K562 (cell line): ENCODE data around the gene CCDC85C. TPM values are rescaled to one million over a fixed set of nuclear protein-coding genes. Genes with fewer than 3 reads are reported as not detected.

Experiments
- ATAC-seq: fragments of 200-7000 bp; cut with Tn5 transposase; 3 replicates; pipeline ENCODE4 v1.9.1; 2020; ENCODE audit warnings: moderate library complexity
- BruUV-seq: library from RNA; stranded (reverse); fragments of 400-500 nt; replicated peaks from 2 replicates; lab custom pipeline; 2021; lab: Mats Ljungman, UMichigan
- CTCF ChIA-PET: fragments of 300-600 bp; formaldehyde crosslinking; extraction: SDS; loops from one replicate; lab custom pipeline; 2021; ENCODE audit warnings: low intra/inter-chr PET ratio; lab: Yijun Ruan, JAX
- POLR2A ChIA-PET: fragments of 300-600, 350-650 bp; sonication (Branson Sonifier 250); formaldehyde crosslinking; extraction: SDS; loops from one replicate; lab custom pipeline; 2021; ENCODE audit warnings: antibody characterized with exemption, inconsistent platforms; lab: Yijun Ruan, JAX
- DNase-seq, 4 experiments: peaks; one replicate each; pipeline versions ENCODE4 v3.0.0 to v3.0.0-alpha.2; 2011 to 2018; ENCODE audit warnings: low spot score in 3 of 4, mixed read lengths in 3 of 4; ENCODE audit errors: extremely low read depth in 1 of 4
- FAIRE-seq: peaks from 2 replicates; lab custom pipeline; 2011; peaks lifted over from hg19 to GRCh38; lab: Jason Lieb, UNC
- H2AFZ ChIP-seq: 2 replicates; pipeline ENCODE4 v1.6.0; 2011; ENCODE audit warnings: low read depth, low read length, control low read depth, inconsistent platforms
- H3K27ac ChIP-seq: fragments of 200-600 bp; 3 replicates; pipeline ENCODE4 v1.8.0; 2011; ENCODE audit warnings: low read depth, mild to moderate bottlenecking, control low read depth, inconsistent platforms, low read length, moderate library complexity, mixed read lengths; ENCODE audit errors: extremely low read depth
- H3K27me3 ChIP-seq, 2 experiments: fragments of 300-600 bp in 1 of 2; 2 replicates in 1 of 2; 3 replicates in 1 of 2; pipeline versions ENCODE4 v1.6.0 to v1.8.0; 2011; ENCODE audit warnings: inconsistent platforms in 2 of 2, low read length in 2 of 2, mild to moderate bottlenecking in 1 of 2, mixed read lengths in 1 of 2, moderate library complexity in 1 of 2; ENCODE audit not compliant: control insufficient read depth in 2 of 2, insufficient read depth in 2 of 2
- H3K36me3 ChIP-seq: fragments of 300-600 bp; 3 replicates; pipeline ENCODE4 v1.8.0; 2011; ENCODE audit warnings: mild to moderate bottlenecking, low read length, inconsistent platforms; ENCODE audit not compliant: control insufficient read depth, insufficient read depth
- H3K4me1 ChIP-seq, 2 experiments: fragments of 200-600 bp in 1 of 2; replicated peaks in 1 of 2; 2 replicates in 1 of 2; 3 replicates in 1 of 2; pipeline versions ENCODE4 v1.5.1 to v1.8.0; 2011; ENCODE audit warnings: inconsistent platforms in 2 of 2, low read length in 2 of 2, mild to moderate bottlenecking in 1 of 2, mixed read lengths in 1 of 2, moderate library complexity in 1 of 2; ENCODE audit not compliant: control insufficient read depth in 2 of 2, insufficient read depth in 2 of 2
- H3K4me2 ChIP-seq: 2 replicates; pipeline ENCODE4 v1.6.1; 2011; ENCODE audit warnings: low read length, control low read depth, inconsistent platforms, mixed read lengths; ENCODE audit not compliant: insufficient read depth
- H3K4me3 ChIP-seq: fragments of 200-600 bp; sonication (generic), shearing (Covaris generic); 2 replicates; pipeline ENCODE4 v1.5.1; 2016; ENCODE audit warnings: control low read depth, inconsistent platforms
- H3K79me2 ChIP-seq: fragments of 200-600 bp; 3 replicates; pipeline ENCODE4 v1.8.0; 2011; ENCODE audit warnings: low read length, inconsistent platforms; ENCODE audit not compliant: control insufficient read depth, insufficient read depth
- H3K9ac ChIP-seq, 2 experiments: 2 replicates each; pipeline versions ENCODE4 v1.6.0 to v1.6.1; 2011; ENCODE audit warnings: low read depth in 2 of 2, low read length in 2 of 2, control low read depth in 1 of 2, inconsistent platforms in 1 of 2, mild to moderate bottlenecking in 1 of 2, mixed read lengths in 1 of 2; ENCODE audit not compliant: insufficient read depth in 1 of 2
- H3K9me1 ChIP-seq: one replicate; pipeline ENCODE4 v1.6.0; 2011; ENCODE audit warnings: inconsistent platforms, mild to moderate bottlenecking, low read length, moderate library complexity; ENCODE audit not compliant: control insufficient read depth, insufficient read depth
- H3K9me3 ChIP-seq: replicated peaks from 2 replicates; pipeline ENCODE4 v1.5.1; 2011; ENCODE audit warnings: low read depth, low read length, inconsistent platforms; ENCODE audit not compliant: control insufficient read depth, insufficient read depth
- H4K20me1 ChIP-seq: replicated peaks from 2 replicates; pipeline ENCODE4 v1.6.1; 2011; ENCODE audit warnings: low read length, inconsistent platforms, mixed read lengths; ENCODE audit not compliant: control insufficient read depth, insufficient read depth
- CHD2 ChIP-seq: IDR thresholded peaks from 2 replicates; pipeline ENCODE4 v1.6.1; 2011; ENCODE audit warnings: low read depth, low read length
- CREBBP ChIP-seq: IDR thresholded peaks from one replicate; pipeline ENCODE4 v1.6.1; 2012; ENCODE audit warnings: low read depth, mild to moderate bottlenecking, control low read depth, inconsistent platforms, low read length
- FOXA3 ChIP-seq, 2 experiments: fragments of 450-650 bp in 1 of 2; sonication (generic) in 1 of 2; formaldehyde crosslinking; IDR thresholded peaks in 1 of 2; conservative IDR thresholded peaks in 1 of 2; 2 replicates each; pipeline versions ENCODE4 v1.4.0 to v1.8.0; 2020 to 2022; ENCODE audit warnings: mild to moderate bottlenecking in 2 of 2, missing genetic modification reagents in 1 of 2
- FOXP1 ChIP-seq: sonication (generic); formaldehyde crosslinking; IDR thresholded peaks from 2 replicates; pipeline ENCODE4 v1.8.0; 2022; ENCODE audit warnings: mild to moderate bottlenecking, missing genetic modification reagents
- GABPA ChIP-seq: fragments of 200-800 bp; sonication (Bioruptor generic); conservative IDR thresholded peaks from 2 replicates; pipeline ENCODE4 v1.6.1; 2016; ENCODE audit warnings: low read depth, missing genetic modification characterization, missing compliant biosample characterization
- GATA2 ChIP-seq: sonication (generic); formaldehyde crosslinking; IDR thresholded peaks from 2 replicates; pipeline ENCODE4 v1.4.0; 2020; ENCODE audit warnings: mild to moderate bottlenecking, missing genetic modification reagents
- HNRNPL ChIP-seq: fragments of 200-400 bp; formaldehyde crosslinking; IDR thresholded peaks from 2 replicates; pipeline ENCODE4 v1.6.1; 2017; ENCODE audit warnings: low read depth, mild to moderate bottlenecking, low read length
- PCBP2 ChIP-seq: fragments of 200-400 bp; formaldehyde crosslinking; IDR thresholded peaks from 2 replicates; pipeline ENCODE4 v1.6.1; 2018; ENCODE audit warnings: low read length, low read depth, mild to moderate bottlenecking, moderate library complexity; ENCODE audit not compliant: poor library complexity, severe bottlenecking
- PHF21A ChIP-seq: fragments of 450-650 bp; IDR thresholded peaks from 2 replicates; pipeline ENCODE4 v1.6.1; 2017; ENCODE audit warnings: low read depth, borderline replicate concordance
- SMAD3 ChIP-seq: fragments of 450-650 bp; formaldehyde crosslinking; conservative IDR thresholded peaks from 2 replicates; pipeline ENCODE4 v1.4.0; 2020; ENCODE audit warnings: mild to moderate bottlenecking
- STAG1 ChIP-seq: sonication (generic); formaldehyde crosslinking; IDR thresholded peaks from 2 replicates; pipeline ENCODE4 v1.5.0; 2020; ENCODE audit warnings: missing genetic modification reagents, borderline replicate concordance
- XRCC5 ChIP-seq: fragments of 200-400 bp; formaldehyde crosslinking; IDR thresholded peaks from 2 replicates; pipeline ENCODE4 v1.6.1; 2017; ENCODE audit warnings: low read depth, mild to moderate bottlenecking, low read length
- ZNF444 ChIP-seq: fragments of 250-450 bp; sonication (Bioruptor Pico); IDR thresholded peaks from 2 replicates; pipeline ENCODE4 v1.4.0; 2020; ENCODE audit warnings: mild to moderate bottlenecking, moderate library complexity
- ZNF507 ChIP-seq: conservative IDR thresholded peaks from 2 replicates; pipeline ENCODE4 v1.6.1; 2017; ENCODE audit warnings: missing genetic modification characterization, missing compliant biosample characterization
- ZNF583 ChIP-seq: fragments of 250-450 bp; sonication (Bioruptor Pico); IDR thresholded peaks from 2 replicates; pipeline ENCODE4 v1.4.0; 2020
- WGBS: fragments of 100-300 bp; shearing (Covaris generic); methylation state at CpG from one replicate; pipeline ENCODE4 v1.1.6; 2016; ENCODE audit warnings: low coverage, mixed read lengths; ENCODE audit not compliant: insufficient coverage; ENCODE audit errors: missing lambda C conversion rate; 5-methylcytosine and 5-hydroxymethylcytosine counted together
- in situ Hi-C: fragments of 300-500 bp; cut with MboI; formaldehyde crosslinking; loops from 4 replicates; pipeline ENCODE4 v1.15.0; 2018; ENCODE audit warnings: inconsistent platforms, mixed read lengths
- intact Hi-C: fragments of 100-400 bp; cut with micrococcal nuclease; formaldehyde crosslinking; loops from 2 replicates; pipeline ENCODE4 v1.14.2; 2022
- polyA plus RNA-seq, 8 experiments: library from polyadenylated mRNA; depleted of rRNA in 4 of 8; stranded (reverse) in 5 of 8; unstranded in 3 of 8; fragments of >200 nt; fragmentation: Nextera tagmentation in 2 of 8; fragmentation: Illumina TruSeq in 1 of 8; extraction: Ambion mirVana in 2 of 8; extraction: Trizol in 1 of 8; gene quantifications; 2 replicates each; pipeline versions ENCODE4 v1.2.1 to v1.2.3, GENCODE V29; 2011 to 2014; ENCODE audit warnings: inconsistent platforms in 1 of 8, missing spikeins in 1 of 8
- total RNA-seq, 7 experiments: library from RNA; depleted of rRNA in 6 of 7; stranded (reverse); fragments of >200 nt in 6 of 7; fragmentation: Illumina TruSeq in 2 of 7; extraction: Trizol in 2 of 7; gene quantifications; 2 replicates each; pipeline versions ENCODE4 v1.2.1 to v1.2.3, GENCODE V29; 2011 to 2021; ENCODE audit warnings: low replicate concordance in 1 of 7
- TF ChIP-seq, protein P1 (sequence below): fragments of 250-450 bp; sonication (Bioruptor Pico); IDR thresholded peaks from 2 replicates; pipeline ENCODE4 v1.5.1; 2021; ENCODE audit warnings: mild to moderate bottlenecking
- TF ChIP-seq, protein P2 (sequence below): fragments of 450-650 bp; IDR thresholded peaks from 2 replicates; pipeline ENCODE4 v1.6.1; 2014; ENCODE audit warnings: low read depth, mild to moderate bottlenecking, moderate library complexity, borderline replicate concordance
- TF ChIP-seq, protein P3 (sequence below): fragments of 150-350 bp; conservative IDR thresholded peaks from 2 replicates; pipeline ENCODE4 v1.6.1; 2014; ENCODE audit warnings: low read length

Gene CCDC85C
- total and polyA plus RNA-seq, 9 of the 15 experiments (the other 6 are each of a cell fraction or from before 2014, with no cell fraction given): 0.18 to 22.0 (median 6.3) TPM

DNA sequence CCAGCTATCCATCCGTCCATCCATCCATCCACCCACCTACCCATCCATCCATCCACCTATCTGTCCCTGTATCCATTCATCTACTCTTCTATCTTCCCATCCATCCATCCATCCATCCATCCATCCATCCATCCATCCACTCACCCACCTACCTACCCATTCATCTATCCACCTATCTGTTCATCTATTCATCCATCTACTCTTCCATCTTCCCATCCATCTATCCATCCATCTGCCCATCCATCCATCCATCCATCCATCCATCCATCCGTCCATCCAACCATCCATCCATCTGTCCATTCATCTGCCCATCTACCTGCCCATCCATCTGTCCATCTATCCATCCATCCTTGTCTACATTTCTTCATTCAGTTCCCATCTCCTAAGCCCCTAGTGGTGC is 23.1 kb upstream of the CCDC85C start:
- H3K9me3 ChIP-seq: no peaks in the 10 kb centered on the region
- TF ChIP-seq PHF21A: no peak
- TF ChIP-seq ZNF444 (CRISPR knock-in tag): no peak
- TF ChIP-seq CHD2: no peak
- TF ChIP-seq, protein P1, sequence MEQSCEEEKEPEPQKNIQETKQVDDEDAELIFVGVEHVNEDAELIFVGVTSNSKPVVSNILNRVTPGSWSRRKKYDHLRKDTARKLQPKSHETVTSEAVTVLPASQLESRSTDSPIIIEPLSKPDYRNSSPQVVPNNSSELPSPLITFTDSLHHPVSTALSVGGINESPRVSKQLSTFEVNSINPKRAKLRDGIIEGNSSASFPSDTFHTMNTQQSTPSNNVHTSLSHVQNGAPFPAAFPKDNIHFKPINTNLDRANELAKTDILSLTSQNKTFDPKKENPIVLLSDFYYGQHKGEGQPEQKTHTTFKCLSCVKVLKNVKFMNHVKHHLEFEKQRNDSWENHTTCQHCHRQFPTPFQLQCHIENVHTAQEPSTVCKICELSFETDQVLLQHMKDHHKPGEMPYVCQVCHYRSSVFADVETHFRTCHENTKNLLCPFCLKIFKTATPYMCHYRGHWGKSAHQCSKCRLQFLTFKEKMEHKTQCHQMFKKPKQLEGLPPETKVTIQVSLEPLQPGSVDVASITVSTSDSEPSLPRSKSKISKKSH: no peak
- no peak for TF ChIP-seq SMAD3 (CRISPR knock-in tag)
- no peak for TF ChIP-seq ZNF507 (tag)
- TF ChIP-seq GABPA (tag): no peak
- TF ChIP-seq, protein P2, sequence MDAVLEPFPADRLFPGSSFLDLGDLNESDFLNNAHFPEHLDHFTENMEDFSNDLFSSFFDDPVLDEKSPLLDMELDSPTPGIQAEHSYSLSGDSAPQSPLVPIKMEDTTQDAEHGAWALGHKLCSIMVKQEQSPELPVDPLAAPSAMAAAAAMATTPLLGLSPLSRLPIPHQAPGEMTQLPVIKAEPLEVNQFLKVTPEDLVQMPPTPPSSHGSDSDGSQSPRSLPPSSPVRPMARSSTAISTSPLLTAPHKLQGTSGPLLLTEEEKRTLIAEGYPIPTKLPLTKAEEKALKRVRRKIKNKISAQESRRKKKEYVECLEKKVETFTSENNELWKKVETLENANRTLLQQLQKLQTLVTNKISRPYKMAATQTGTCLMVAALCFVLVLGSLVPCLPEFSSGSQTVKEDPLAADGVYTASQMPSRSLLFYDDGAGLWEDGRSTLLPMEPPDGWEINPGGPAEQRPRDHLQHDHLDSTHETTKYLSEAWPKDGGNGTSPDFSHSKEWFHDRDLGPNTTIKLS: no peak
- TF ChIP-seq FOXP1 (CRISPR knock-in tag): no peak
- no peak for TF ChIP-seq FOXA3 (CRISPR knock-in tag; conservative IDR thresholded peaks at IDR 0.05 in 1 of 2, IDR thresholded peaks at IDR 0.05 in 1 of 2)
- TF ChIP-seq GATA2 (CRISPR knock-in tag): no peak
- no peak for TF ChIP-seq ZNF583
- no peak for TF ChIP-seq STAG1 (CRISPR knock-in tag)
- TF ChIP-seq XRCC5: no peak
- TF ChIP-seq HNRNPL: no peak
- TF ChIP-seq CREBBP: no peak
- TF ChIP-seq, protein P3, sequence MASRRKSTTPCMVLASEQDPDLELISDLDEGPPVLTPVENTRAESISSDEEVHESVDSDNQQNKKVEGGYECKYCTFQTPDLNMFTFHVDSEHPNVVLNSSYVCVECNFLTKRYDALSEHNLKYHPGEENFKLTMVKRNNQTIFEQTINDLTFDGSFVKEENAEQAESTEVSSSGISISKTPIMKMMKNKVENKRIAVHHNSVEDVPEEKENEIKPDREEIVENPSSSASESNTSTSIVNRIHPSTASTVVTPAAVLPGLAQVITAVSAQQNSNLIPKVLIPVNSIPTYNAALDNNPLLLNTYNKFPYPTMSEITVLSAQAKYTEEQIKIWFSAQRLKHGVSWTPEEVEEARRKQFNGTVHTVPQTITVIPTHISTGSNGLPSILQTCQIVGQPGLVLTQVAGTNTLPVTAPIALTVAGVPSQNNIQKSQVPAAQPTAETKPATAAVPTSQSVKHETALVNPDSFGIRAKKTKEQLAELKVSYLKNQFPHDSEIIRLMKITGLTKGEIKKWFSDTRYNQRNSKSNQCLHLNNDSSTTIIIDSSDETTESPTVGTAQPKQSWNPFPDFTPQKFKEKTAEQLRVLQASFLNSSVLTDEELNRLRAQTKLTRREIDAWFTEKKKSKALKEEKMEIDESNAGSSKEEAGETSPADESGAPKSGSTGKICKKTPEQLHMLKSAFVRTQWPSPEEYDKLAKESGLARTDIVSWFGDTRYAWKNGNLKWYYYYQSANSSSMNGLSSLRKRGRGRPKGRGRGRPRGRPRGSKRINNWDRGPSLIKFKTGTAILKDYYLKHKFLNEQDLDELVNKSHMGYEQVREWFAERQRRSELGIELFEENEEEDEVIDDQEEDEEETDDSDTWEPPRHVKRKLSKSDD: no peak
- no peak for TF ChIP-seq PCBP2
- H3K27ac ChIP-seq: no peak overlapping the region
- H2AFZ ChIP-seq: no peak overlapping the region
- H3K36me3 ChIP-seq: no peaks in the 10 kb centered on the region
- CTCF ChIA-PET: no interaction called here
- H3K4me3 ChIP-seq: no peak overlapping the region
- H3K79me2 ChIP-seq: no peaks in the 10 kb centered on the region
- H3K4me1 ChIP-seq: peaks cover 0 to 8% of the 10 kb centered on the region in 2 experiments; a peak in 2 of 5 replicates
- H3K27me3 ChIP-seq: peaks cover 0 to 42% of the 10 kb centered on the region in 2 experiments; a peak in 2 of 5 replicates
- FAIRE-seq: no peak
- H3K9ac ChIP-seq: no peak overlapping the region
- POLR2A ChIA-PET: interaction anchor here (1.1 kb wide), 1 partner anchor 22 kb away, joined by 4 read pairs; no protein-coding TSS in a partner anchor
- no peaks in the 10 kb centered on the region for H3K9me1 ChIP-seq
- no peak for DNase-seq
- ATAC-seq: no peak
- no peak overlapping the region for H3K4me2 ChIP-seq
- no TSS peak for BruUV-seq
- WGBS: 0% methylated on average over 2 of the region's 2 CpGs
- H4K20me1 ChIP-seq: peaks cover 7% of the 10 kb centered on the region; the same call in 1 of the 2 replicates
- intact Hi-C loops: loop anchor here (10.0 kb wide), 1 partner anchor 242 kb away; no protein-coding TSS in a partner anchor
- in situ Hi-C loops: no loop called here
